ENCODE results near the gene NUP210. TPM values are rescaled to one million over a fixed set of nuclear protein-coding genes. Genes with fewer than 3 reads are reported as not detected.

The NUP210 gene
- total and polyA plus RNA-seq, 3 experiments from 2014 or later: 87.4 to 146 (median 143) TPM

DNA sequence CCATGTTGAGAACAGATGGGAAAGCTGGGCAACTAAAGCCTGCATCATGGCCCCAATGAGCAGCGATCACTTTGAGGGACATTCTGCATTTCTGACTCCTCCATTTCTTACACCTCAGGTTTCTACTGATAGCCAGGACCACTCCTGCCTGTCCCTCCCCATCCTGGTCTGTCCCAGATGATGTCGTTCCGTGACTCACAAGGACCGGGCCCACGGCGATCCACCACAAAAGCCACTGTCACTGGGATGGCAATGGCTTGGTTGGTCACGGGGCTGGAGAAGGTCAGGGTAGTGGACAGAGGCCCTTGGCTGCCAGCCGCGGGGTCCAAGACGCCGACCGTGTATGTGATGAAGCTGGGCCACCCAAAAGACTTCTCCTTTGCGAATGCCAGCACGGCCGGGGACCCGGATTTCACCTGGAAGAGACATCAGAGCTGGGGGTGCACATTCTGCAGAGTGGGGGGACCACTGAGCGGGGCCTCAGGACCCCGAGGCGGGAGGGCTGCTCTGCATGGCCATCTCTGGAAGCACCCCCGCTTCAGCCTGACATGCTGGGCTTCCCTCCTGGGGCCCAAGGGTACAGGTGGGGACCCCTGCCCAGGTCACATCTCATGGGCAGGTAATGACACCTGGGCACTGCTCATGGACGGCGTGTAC, 100.4 kb downstream of the NUP210 start:
- Histone ChIP-seq H3K9me3 (ENCODE audit: low read length) (no peaks in the 10 kb centered on the region), H3K27me3 (ENCODE audit: insufficient read depth, low read length, poor library complexity, severe bottlenecking) (no peaks in the 10 kb centered on the region), H3K27ac (ENCODE audit: low read depth, low read length) (no peak overlapping the region), H3K4me1 (ENCODE audit: insufficient read depth, low read length) (no peaks in the 10 kb centered on the region), H3K36me3 (ENCODE audit: insufficient read depth, low read length) (peaks cover 61% of the 10 kb centered on the region), H3K4me3 (ENCODE audit: low read length) (no peak overlapping the region)
- no peak for DNase-seq
- Mint-ChIP-seq H3K27me3 (peaks cover 0 to 1% of the 10 kb centered on the region in 2 donors), H3K9me3 (no peaks in the 10 kb centered on the region), H3K36me3 (peaks cover 0 to 98% (median 23%) of the 10 kb centered on the region in 3 donors), H3K27ac (peak overlapping the region in 3 of 8 donors; percentile 21 to 47 (median 40)), H3K4me1 (peaks cover 0 to 2% (median 0%) of the 10 kb centered on the region in 3 donors), H3K4me3 (no peak overlapping the region)
- ChIA-PET POLR2A (no interaction called here), CTCF (interaction anchor here (1.2 kb wide), 1 partner anchor 133 kb away, joined by 3 read pairs; no protein-coding TSS in a partner anchor)

DNA sequence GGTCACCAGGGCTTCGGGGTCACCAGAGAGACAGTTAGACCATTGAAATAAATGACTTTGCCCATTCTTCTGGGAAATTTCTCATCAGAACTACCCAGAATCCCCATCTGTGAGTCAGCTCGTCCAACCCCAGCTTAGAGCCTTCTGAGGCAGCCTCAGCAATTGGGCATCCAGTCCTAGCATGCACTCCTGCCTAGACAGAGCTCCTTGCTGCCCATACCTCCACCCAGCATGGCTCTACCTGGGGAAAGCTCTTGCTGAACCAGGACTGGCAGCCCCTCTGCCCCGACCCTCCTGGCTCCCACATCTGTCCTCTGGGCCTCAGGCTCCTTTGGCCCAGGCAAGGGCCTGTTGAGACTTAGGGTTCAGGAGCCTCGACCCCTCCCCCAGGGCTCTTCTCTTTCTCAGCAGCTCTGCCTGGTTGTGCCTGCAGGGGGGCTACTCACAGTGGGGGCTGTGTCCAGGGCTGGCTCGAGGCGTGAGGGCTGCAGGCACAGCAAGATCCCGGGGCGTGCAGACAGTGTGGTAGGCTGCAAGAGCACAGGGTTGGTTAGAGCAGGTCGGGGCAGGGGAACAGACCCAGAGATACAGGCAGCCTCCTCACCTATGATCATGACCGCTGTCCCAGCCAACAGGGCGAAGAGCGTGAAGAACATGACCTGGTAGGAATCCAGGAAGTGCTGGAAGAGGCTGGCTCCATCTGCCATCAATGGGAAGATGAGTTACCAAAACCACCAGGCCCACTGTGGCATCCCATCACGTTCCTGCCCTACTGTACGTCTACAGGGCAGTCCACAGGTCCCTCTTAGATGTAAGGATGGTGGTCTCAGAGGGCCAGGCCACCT, 101.3 kb downstream of the NUP210 start:
- DNase-seq: no peak
- Histone ChIP-seq H3K27ac (ENCODE audit: low read depth, low read length) (no peak overlapping the region), H3K4me3 (ENCODE audit: low read length) (no peak overlapping the region), H3K27me3 (ENCODE audit: insufficient read depth, low read length, poor library complexity, severe bottlenecking) (no peaks in the 10 kb centered on the region), H3K36me3 (ENCODE audit: insufficient read depth, low read length) (peaks cover 66% of the 10 kb centered on the region), H3K9me3 (ENCODE audit: low read length) (no peaks in the 10 kb centered on the region), H3K4me1 (ENCODE audit: insufficient read depth, low read length) (no peaks in the 10 kb centered on the region)
- POLR2A ChIA-PET: no interaction called here
- CTCF ChIA-PET: no interaction called here
- peak overlapping the region in 1 of 7 donors; percentile 13 for H3K4me3 Mint-ChIP-seq
- peaks cover 0 to 2% (median 0%) of the 10 kb centered on the region in 3 donors for H3K4me1 Mint-ChIP-seq
- H3K36me3 Mint-ChIP-seq: peaks cover 0 to 97% (median 23%) of the 10 kb centered on the region in 3 donors
- peak overlapping the region in 2 of 8 donors; percentile 87 to 93 for H3K27ac Mint-ChIP-seq
- no peaks in the 10 kb centered on the region for H3K9me3 Mint-ChIP-seq
- peaks cover 0 to 1% of the 10 kb centered on the region in 2 donors for H3K27me3 Mint-ChIP-seq

DNA sequence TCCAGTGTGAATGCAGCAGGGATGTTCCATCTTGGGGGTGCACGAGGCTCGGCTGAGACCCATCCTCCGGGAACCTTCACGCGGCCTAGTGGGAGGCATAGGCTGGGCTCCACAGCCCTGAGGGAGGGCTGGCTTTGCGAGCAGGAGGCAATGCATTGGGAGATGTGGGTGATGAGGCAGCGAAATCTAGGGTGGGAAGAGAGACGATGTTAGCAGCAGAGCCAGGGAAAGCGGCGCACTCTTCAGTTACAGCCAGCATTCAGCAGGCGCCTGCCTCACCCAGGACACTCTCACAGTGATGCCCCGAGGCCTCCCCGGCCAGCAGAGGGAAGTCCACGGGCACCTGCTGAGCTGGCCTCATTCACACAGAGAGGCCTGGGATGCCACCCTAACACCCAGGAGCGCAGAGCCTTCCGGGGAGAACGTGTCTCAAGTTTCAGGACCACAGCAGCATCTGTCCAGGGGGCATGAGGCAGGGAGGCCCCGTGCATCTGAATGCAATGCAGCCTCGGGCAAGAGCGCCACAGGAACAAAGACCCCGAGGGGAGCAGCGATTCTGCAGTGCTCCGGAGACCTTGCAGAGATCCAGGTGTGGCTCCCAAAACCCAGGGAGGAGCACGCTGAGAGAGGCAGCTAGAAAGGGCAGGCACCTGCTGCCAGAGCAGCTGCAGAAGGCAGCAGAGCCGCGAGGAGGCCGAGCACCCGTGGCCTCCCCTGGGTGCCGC, 102.4 kb downstream of the NUP210 start:
- Mint-ChIP-seq H3K9me3 (no peaks in the 10 kb centered on the region), H3K4me1 (peaks cover 0 to 2% (median 0%) of the 10 kb centered on the region in 3 donors), H3K4me3 (no peak overlapping the region), H3K27me3 (peaks cover 0 to 1% of the 10 kb centered on the region in 2 donors), H3K36me3 (peaks cover 0 to 94% (median 21%) of the 10 kb centered on the region in 3 donors), H3K27ac (peak overlapping the region in 3 of 8 donors; percentile 43 to 59 (median 50))
- Histone ChIP-seq H3K4me1 (ENCODE audit: insufficient read depth, low read length) (no peaks in the 10 kb centered on the region), H3K27me3 (ENCODE audit: insufficient read depth, low read length, poor library complexity, severe bottlenecking) (no peaks in the 10 kb centered on the region), H3K27ac (ENCODE audit: low read depth, low read length) (no peak overlapping the region), H3K4me3 (ENCODE audit: low read length) (no peak overlapping the region), H3K9me3 (ENCODE audit: low read length) (no peaks in the 10 kb centered on the region), H3K36me3 (ENCODE audit: insufficient read depth, low read length) (peaks cover 59% of the 10 kb centered on the region)
- no peak for DNase-seq
- POLR2A ChIA-PET: no interaction called here
- CTCF ChIA-PET: no interaction called here

DNA sequence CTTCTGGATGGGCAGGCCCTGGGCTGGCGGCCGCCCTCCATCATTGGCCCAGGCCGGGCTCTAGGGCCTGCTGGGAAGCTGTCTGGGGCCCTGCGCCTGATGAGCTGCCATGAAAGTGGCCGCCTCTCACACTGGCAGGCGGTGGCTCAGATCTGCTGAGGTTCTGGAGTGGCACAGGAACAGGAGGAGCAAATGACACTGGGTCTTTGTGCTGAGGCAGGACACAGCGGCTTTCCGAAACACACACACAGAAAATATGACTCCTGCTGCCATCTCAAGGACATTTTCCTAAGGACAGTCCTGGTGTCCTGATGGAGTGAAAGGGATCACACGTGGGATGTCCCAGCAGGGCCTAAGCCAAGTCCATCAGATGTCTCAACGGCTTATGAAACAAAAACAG, 103.5 kb downstream of the NUP210 start:
- Histone ChIP-seq H3K4me3 (ENCODE audit: low read length) (no peak overlapping the region), H3K9me3 (ENCODE audit: low read length) (no peaks in the 10 kb centered on the region), H3K36me3 (ENCODE audit: insufficient read depth, low read length) (peaks cover 48% of the 10 kb centered on the region), H3K27me3 (ENCODE audit: insufficient read depth, low read length, poor library complexity, severe bottlenecking) (no peaks in the 10 kb centered on the region), H3K27ac (ENCODE audit: low read depth, low read length) (no peak overlapping the region), H3K4me1 (ENCODE audit: insufficient read depth, low read length) (no peaks in the 10 kb centered on the region)
- peaks cover 0 to 1% of the 10 kb centered on the region in 2 donors for H3K27me3 Mint-ChIP-seq
- POLR2A ChIA-PET: no interaction called here
- DNase-seq: no peak
- peaks cover 0 to 82% (median 18%) of the 10 kb centered on the region in 3 donors for H3K36me3 Mint-ChIP-seq
- H3K9me3 Mint-ChIP-seq: no peaks in the 10 kb centered on the region
- H3K27ac Mint-ChIP-seq: no peak overlapping the region
- H3K4me3 Mint-ChIP-seq: no peak overlapping the region
- H3K4me1 Mint-ChIP-seq: peaks cover 0 to 2% (median 0%) of the 10 kb centered on the region in 3 donors
- CTCF ChIA-PET: interaction anchor here (1.5 kb wide), 1 partner anchor 9 kb away, joined by 6 read pairs; no protein-coding TSS in a partner anchor

DNA sequence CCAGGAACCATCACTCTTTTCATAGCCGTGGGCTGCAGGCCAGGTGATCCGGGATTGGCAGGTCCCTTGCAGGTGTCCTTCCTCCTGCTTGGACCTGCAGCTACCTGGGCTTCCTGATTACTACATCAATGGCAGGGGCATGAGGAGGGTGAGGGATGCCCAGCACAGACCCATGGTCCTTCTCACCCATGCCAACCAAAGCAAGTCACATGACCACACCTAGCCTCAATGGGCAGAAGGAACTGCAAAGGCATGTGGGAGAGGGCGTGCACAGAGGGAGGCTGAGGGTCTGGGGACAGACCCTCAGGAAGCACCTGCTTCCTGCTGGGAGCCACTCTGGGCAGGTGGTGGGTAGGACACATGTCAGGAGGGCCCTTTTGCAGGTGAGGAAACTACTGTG, 105.2 kb downstream of the NUP210 start:
- no peaks in the 10 kb centered on the region for H3K9me3 Mint-ChIP-seq
- H3K4me1 Mint-ChIP-seq: peaks cover 0 to 2% (median 0%) of the 10 kb centered on the region in 3 donors
- H3K27me3 Mint-ChIP-seq: peaks cover 0 to 1% of the 10 kb centered on the region in 2 donors
- DNase-seq: no peak
- no peak overlapping the region for H3K27ac Mint-ChIP-seq
- Histone ChIP-seq H3K36me3 (ENCODE audit: insufficient read depth, low read length) (peaks cover 44% of the 10 kb centered on the region), H3K9me3 (ENCODE audit: low read length) (no peaks in the 10 kb centered on the region), H3K27me3 (ENCODE audit: insufficient read depth, low read length, poor library complexity, severe bottlenecking) (no peaks in the 10 kb centered on the region), H3K4me1 (ENCODE audit: insufficient read depth, low read length) (no peaks in the 10 kb centered on the region), H3K4me3 (ENCODE audit: low read length) (no peak overlapping the region), H3K27ac (ENCODE audit: low read depth, low read length) (no peak overlapping the region)
- ChIA-PET CTCF (no interaction called here), POLR2A (no interaction called here)
- peaks cover 0 to 68% (median 18%) of the 10 kb centered on the region in 3 donors for H3K36me3 Mint-ChIP-seq
- H3K4me3 Mint-ChIP-seq: no peak overlapping the region

DNA sequence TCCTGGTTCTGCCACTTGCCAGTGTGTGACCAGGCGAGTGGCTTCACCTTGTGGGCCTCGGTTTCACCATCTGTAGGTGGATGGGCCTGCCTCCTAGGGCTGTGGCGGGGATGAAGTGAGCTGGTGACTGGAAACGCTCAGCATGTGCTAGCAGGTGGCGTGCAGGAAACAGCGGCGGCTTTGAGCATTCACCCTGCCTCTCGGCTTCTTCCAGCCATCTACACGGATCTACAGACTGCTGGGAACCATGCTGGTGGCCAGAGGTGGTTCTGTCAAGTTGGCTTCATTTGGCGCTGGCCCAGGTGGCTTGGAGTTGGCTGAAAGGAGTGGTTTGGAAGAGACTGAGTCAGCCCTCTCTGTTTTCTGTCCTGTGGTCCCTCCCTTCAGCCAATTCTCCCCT, 106.3 kb downstream of the NUP210 start:
- H3K4me3 Mint-ChIP-seq: no peak overlapping the region
- DNase-seq: no peak
- no peaks in the 10 kb centered on the region for H3K9me3 Mint-ChIP-seq
- peaks cover 0 to 2% (median 0%) of the 10 kb centered on the region in 3 donors for H3K4me1 Mint-ChIP-seq
- Histone ChIP-seq H3K27ac (ENCODE audit: low read depth, low read length) (no peak overlapping the region), H3K36me3 (ENCODE audit: insufficient read depth, low read length) (peaks cover 35% of the 10 kb centered on the region), H3K4me1 (ENCODE audit: insufficient read depth, low read length) (no peaks in the 10 kb centered on the region), H3K27me3 (ENCODE audit: insufficient read depth, low read length, poor library complexity, severe bottlenecking) (no peaks in the 10 kb centered on the region), H3K4me3 (ENCODE audit: low read length) (no peak overlapping the region), H3K9me3 (ENCODE audit: low read length) (no peaks in the 10 kb centered on the region)
- peaks cover 0 to 1% of the 10 kb centered on the region in 2 donors for H3K27me3 Mint-ChIP-seq
- ChIA-PET CTCF (no interaction called here), POLR2A (no interaction called here)
- peak overlapping the region in 1 of 8 donors; percentile 51 for H3K27ac Mint-ChIP-seq
- H3K36me3 Mint-ChIP-seq: peaks cover 0 to 60% (median 18%) of the 10 kb centered on the region in 3 donors

DNA sequence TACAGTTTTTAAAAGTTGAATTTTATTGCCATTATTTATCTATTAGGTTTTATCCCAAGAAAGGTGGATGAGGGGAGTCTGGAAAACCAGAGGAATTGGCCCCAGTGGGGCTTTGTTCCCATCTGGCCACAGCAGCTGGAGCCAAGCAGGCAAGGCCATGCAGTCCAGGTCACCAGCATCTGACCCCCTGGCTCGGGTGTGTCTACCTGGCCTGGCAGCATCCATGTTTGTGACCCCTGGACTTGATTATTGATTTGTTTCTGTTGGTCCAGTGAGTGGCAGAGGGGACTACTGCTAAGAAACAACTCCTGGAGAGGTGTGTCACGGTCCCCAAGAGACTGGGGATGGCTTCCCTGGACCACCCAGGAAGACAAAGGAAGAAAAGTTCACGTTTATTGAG, 111.1 kb downstream of the NUP210 start:
- peaks cover 0 to 14% (median 3%) of the 10 kb centered on the region in 3 donors for H3K36me3 Mint-ChIP-seq
- H3K9me3 Mint-ChIP-seq: no peaks in the 10 kb centered on the region
- H3K36me3 ChIP-seq (ENCODE audit: insufficient read depth, low read length): peaks cover 6% of the 10 kb centered on the region
- H3K4me1 ChIP-seq (ENCODE audit: insufficient read depth, low read length): no peaks in the 10 kb centered on the region
- no peaks in the 10 kb centered on the region for H3K9me3 ChIP-seq (ENCODE audit: low read length)
- H3K27ac Mint-ChIP-seq: peak overlapping the region in 3 of 8 donors; percentile 65 to 75 (median 68)
- CTCF ChIA-PET: no interaction called here
- POLR2A ChIA-PET: no interaction called here
- H3K27me3 Mint-ChIP-seq: peaks cover 0 to 3% of the 10 kb centered on the region in 2 donors
- no peak overlapping the region for H3K4me3 ChIP-seq (ENCODE audit: low read length)
- H3K27ac ChIP-seq (ENCODE audit: low read depth, low read length): no peak overlapping the region
- no peak for DNase-seq
- H3K4me3 Mint-ChIP-seq: no peak overlapping the region
- no peaks in the 10 kb centered on the region for H3K27me3 ChIP-seq (ENCODE audit: insufficient read depth, low read length, poor library complexity, severe bottlenecking)
- peaks cover 3 to 5% (median 4%) of the 10 kb centered on the region in 3 donors for H3K4me1 Mint-ChIP-seq

Data from CD8-positive, alpha-beta memory T cell (primary cell).